Astrocyte of the cerebellum (primary cell): ENCODE data around the gene RPS6KA2.

ENCODE experiments used
- DNase-seq: peaks from one replicate; pipeline ENCODE4 v3.0.0-alpha.2; 2011; ENCODE audit warnings: low read depth
- H3K4me3 ChIP-seq: 2 replicates; pipeline ENCODE4 v1.5.1; 2011; ENCODE audit warnings: mild to moderate bottlenecking, low read depth, low read length, moderate library complexity
- CTCF ChIP-seq: IDR thresholded peaks from 2 replicates; pipeline ENCODE4 v1.5.1; 2012; ENCODE audit warnings: low read length, low read depth, moderate library complexity, mild to moderate bottlenecking; ENCODE audit errors: missing control alignments
- in situ Hi-C: cut with HindIII; loops from 2 replicates; pipeline ENCODE4 v1.10.0; 2017; ENCODE audit warnings: low sequenced_read_pairs

Gene RPS6KA2

GRCh38 chr6:166613027-166613426, 14.0 kb downstream of the RPS6KA2 start:
- TF ChIP-seq CTCF = no peak
- H3K4me3 ChIP-seq = no peak overlapping the region
- DNase-seq = no peak
- in situ Hi-C loops = no loop called here

- H3K4me3 ChIP-seq = no peak overlapping the region
- no peak for TF ChIP-seq CTCF
- in situ Hi-C loops = no loop called here
- DNase-seq = no peak
Observed at GRCh38 chr6:166612471-166612881, 14.6 kb downstream of the RPS6KA2 start.

- DNase-seq = no peak
- in situ Hi-C loops = no loop called here
- no peak overlapping the region for H3K4me3 ChIP-seq
Observed at GRCh38 chr6:166611631-166612030, 15.4 kb downstream of the RPS6KA2 start.

GRCh38 chr6:166610069-166610468, 17.0 kb downstream of the RPS6KA2 start:
- in situ Hi-C loops = no loop called here
- no peak overlapping the region for H3K4me3 ChIP-seq
- TF ChIP-seq CTCF = no peak
- DNase-seq = no peak

More at GRCh38 chr6:166611631-166612030, 15.4 kb downstream of the RPS6KA2 start:
- TF ChIP-seq CTCF = no peak

GRCh38 chr6:166608774-166609173, 18.3 kb downstream of the RPS6KA2 start:
- H3K4me3 ChIP-seq = no peak overlapping the region
- in situ Hi-C loops = no loop called here
- DNase-seq = no peak
- TF ChIP-seq CTCF = no peak

GRCh38 chr6:166605752-166606151, 21.3 kb downstream of the RPS6KA2 start:
- TF ChIP-seq CTCF = no peak
- in situ Hi-C loops = no loop called here

GRCh38 chr6:166604911-166605310, 22.1 kb downstream of the RPS6KA2 start:
- H3K4me3 ChIP-seq = no peak overlapping the region
- in situ Hi-C loops = no loop called here
- DNase-seq = no peak
- no peak for TF ChIP-seq CTCF

More at GRCh38 chr6:166605752-166606151, 21.3 kb downstream of the RPS6KA2 start:
- DNase-seq = no peak
- H3K4me3 ChIP-seq = no peak overlapping the region
